ENCODE measurements around the gene BRINP2.

DNA sequence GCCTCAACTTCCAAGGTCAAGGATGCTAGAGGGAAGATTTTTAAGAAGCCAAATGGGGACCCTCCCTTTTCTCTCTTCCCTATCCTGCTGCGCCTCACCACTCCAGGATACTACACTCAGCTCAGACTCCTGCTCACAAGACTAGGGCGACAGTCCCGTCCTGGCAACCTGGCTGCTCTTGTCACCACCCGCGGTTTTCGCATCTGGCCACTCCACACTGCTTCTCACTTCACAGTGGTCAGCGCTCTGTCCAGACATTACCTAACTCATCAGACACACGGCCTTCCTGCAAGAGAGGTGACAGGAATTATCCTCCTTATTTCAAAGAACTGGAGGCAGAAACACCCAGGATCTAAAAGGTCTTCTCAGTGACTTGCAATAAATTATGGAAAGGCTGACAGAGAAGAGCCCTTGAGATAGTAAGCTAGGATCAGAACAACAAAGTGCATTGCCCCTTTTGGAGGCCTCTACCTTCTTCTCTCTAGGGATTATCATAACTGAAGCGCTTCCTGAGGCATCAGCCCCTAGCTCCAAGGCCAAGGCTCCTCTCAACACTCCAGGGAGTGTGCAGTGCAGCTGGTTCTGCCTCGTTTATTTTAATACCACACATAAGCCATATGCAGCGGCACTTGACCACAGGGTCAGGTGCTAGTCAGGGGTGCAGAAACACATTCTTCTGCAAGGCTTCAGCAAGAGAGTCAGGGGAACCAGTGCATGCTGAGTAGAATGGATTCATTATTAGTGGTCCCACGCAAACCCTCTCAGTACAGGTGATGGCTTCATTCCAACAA lies 48.1 kb upstream of the BRINP2 start:
- TF ChIP-seq SREBF2 (IDR thresholded peaks at IDR 0.05) (no peak), POLR2A (IDR thresholded peaks at IDR 0.05; ENCODE audit: low read length) (no peak), CHD4 (IDR thresholded peaks at IDR 0.05; ENCODE audit: borderline replicate concordance) (no peak)
- TF ChIP-seq, protein P1, sequence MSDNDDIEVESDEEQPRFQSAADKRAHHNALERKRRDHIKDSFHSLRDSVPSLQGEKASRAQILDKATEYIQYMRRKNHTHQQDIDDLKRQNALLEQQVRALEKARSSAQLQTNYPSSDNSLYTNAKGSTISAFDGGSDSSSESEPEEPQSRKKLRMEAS (IDR thresholded peaks at IDR 0.05), result no peak
- TF ChIP-seq, protein P2, sequence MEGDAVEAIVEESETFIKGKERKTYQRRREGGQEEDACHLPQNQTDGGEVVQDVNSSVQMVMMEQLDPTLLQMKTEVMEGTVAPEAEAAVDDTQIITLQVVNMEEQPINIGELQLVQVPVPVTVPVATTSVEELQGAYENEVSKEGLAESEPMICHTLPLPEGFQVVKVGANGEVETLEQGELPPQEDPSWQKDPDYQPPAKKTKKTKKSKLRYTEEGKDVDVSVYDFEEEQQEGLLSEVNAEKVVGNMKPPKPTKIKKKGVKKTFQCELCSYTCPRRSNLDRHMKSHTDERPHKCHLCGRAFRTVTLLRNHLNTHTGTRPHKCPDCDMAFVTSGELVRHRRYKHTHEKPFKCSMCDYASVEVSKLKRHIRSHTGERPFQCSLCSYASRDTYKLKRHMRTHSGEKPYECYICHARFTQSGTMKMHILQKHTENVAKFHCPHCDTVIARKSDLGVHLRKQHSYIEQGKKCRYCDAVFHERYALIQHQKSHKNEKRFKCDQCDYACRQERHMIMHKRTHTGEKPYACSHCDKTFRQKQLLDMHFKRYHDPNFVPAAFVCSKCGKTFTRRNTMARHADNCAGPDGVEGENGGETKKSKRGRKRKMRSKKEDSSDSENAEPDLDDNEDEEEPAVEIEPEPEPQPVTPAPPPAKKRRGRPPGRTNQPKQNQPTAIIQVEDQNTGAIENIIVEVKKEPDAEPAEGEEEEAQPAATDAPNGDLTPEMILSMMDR (IDR thresholded peaks at IDR 0.05), result no peak

Measured in A549 (cell line).